Measurements from ENCODE around the gene ACTR3C.

DNA sequence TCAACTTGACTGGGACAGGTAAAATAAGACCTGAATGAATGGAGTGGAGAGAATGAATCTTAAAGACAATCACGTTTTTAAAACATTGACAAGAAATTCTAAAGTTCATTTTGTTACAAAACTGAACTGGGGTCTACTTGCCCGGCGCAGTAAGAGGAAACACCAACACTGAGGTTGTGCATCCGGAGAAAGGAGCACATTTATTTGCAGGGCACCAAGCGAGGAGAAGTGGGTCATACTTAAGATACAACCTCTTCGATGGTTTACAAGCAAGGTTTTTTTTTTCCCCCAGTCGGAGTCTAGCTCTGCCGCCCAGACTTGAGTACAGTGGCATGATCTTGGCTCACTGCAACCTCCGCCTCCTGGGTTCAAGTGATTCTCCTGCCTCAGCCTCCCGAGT lies 41.8 kb upstream of the ACTR3C start:
- TF ChIP-seq, protein P1, sequence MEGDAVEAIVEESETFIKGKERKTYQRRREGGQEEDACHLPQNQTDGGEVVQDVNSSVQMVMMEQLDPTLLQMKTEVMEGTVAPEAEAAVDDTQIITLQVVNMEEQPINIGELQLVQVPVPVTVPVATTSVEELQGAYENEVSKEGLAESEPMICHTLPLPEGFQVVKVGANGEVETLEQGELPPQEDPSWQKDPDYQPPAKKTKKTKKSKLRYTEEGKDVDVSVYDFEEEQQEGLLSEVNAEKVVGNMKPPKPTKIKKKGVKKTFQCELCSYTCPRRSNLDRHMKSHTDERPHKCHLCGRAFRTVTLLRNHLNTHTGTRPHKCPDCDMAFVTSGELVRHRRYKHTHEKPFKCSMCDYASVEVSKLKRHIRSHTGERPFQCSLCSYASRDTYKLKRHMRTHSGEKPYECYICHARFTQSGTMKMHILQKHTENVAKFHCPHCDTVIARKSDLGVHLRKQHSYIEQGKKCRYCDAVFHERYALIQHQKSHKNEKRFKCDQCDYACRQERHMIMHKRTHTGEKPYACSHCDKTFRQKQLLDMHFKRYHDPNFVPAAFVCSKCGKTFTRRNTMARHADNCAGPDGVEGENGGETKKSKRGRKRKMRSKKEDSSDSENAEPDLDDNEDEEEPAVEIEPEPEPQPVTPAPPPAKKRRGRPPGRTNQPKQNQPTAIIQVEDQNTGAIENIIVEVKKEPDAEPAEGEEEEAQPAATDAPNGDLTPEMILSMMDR (IDR thresholded peaks at IDR 0.05): no peak
- no peak for TF ChIP-seq EZH2 (IDR thresholded peaks at IDR 0.05)
- no peak for TF ChIP-seq EZH2phosphoT487 (IDR thresholded peaks at IDR 0.05)
